ENCODE measurements around the gene MEX3D.
A peak's percentile ranks its signal among the peaks of the same experiment; 100 is the strongest.

The MEX3D gene

DNA sequence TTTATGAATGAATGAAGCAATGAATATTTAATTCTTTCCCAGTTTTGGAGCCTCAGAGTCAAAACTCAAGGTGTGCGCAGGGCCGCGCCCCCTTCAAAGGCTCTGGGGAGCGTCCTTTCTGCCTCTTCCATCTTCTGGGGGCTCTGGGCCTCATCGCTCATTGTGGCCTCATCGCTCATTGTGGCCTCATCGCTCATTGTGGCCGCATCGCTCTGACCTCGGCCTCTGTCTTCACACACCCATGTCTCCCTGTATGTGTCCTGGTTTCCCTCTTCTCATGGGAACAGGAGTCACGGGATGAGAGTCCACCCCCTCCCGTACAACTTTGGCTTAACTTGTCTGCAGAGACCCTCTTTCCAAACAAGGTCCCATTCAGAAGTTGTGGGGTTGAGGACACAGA lies 3.2 kb upstream of the MEX3D start:
- no peak for TF ChIP-seq POLR2A (IDR thresholded peaks at IDR 0.05; ENCODE audit: low read length)
- no peak for TF ChIP-seq GATA1 (IDR thresholded peaks at IDR 0.05; ENCODE audit: low read depth, low read length)
- DNase-seq = no peak

DNA sequence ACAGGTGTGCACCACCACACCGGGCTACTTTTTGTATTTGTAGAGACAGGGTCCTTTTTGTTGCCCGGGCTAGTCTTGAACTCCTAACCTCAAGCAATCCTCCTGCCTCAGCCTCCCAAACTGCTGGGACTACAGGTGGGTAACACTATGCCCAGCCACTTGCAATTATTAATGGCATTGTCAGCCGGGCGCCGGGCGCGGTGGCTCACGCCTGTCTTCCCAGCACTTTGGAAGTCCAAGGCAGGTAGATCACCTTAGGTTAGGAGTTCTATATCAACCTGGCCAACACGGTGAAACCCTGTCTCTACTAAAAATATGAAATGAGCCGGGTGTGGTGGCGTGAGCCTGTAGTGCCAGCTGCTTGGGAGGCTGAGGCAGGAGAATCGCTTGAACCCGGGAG lies 2.7 kb upstream of the MEX3D start:
- DNase-seq = no peak
- TF ChIP-seq GATA1 (IDR thresholded peaks at IDR 0.05; ENCODE audit: low read depth, low read length) (no peak), POLR2A (IDR thresholded peaks at IDR 0.05; ENCODE audit: low read length) (no peak)

DNA sequence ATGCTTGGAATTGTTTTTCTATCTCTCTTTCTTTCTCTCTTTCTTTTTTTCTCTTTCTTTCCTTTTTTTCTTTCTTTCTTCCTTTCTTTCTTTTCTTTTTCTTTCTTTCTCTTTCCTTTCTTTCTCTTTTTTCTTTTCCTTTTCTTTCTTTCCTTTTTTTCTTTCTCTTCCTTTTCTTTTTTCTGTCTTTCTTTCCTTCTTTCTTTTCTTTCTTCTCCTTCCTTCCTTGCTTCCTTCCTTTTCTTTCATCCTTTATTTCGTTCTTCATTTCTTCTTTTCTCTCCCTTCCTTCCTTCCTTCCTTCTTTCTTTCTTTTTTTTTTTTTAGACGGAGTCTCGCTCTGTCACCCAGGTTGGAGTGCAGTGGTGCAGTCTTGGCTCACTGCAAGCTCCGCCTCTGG lies 1.9 kb upstream of the MEX3D start:
- DNase-seq = no peak
- TF ChIP-seq GATA1 (IDR thresholded peaks at IDR 0.05; ENCODE audit: low read depth, low read length) = no peak
- TF ChIP-seq POLR2A (IDR thresholded peaks at IDR 0.05; ENCODE audit: low read length) = no peak

DNA sequence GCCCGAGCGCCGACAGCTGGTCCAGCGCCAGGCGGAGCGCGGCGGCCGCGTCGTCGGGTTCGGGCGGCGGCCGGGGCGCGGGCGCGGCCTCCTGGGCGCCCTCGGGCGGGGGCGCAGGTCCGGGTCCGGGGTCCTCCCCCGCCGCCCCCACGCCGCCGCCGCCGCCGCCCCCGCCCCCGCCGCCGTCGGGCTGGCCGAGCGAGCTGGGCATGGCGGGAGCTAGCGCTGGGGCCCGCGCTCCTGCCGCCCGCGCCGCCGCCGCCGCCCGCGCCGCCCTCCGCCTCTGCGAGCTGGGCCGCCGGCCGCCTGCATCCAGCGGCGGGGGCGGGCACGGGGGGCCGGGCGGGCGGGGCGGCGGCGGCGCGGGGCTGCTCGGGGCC lies 287 bp downstream of the MEX3D start:
- DNase-seq = no peak
- no peak for TF ChIP-seq POLR2A (IDR thresholded peaks at IDR 0.05; ENCODE audit: low read length)
- TF ChIP-seq GATA1 (IDR thresholded peaks at IDR 0.05; ENCODE audit: low read depth, low read length) = no peak

DNA sequence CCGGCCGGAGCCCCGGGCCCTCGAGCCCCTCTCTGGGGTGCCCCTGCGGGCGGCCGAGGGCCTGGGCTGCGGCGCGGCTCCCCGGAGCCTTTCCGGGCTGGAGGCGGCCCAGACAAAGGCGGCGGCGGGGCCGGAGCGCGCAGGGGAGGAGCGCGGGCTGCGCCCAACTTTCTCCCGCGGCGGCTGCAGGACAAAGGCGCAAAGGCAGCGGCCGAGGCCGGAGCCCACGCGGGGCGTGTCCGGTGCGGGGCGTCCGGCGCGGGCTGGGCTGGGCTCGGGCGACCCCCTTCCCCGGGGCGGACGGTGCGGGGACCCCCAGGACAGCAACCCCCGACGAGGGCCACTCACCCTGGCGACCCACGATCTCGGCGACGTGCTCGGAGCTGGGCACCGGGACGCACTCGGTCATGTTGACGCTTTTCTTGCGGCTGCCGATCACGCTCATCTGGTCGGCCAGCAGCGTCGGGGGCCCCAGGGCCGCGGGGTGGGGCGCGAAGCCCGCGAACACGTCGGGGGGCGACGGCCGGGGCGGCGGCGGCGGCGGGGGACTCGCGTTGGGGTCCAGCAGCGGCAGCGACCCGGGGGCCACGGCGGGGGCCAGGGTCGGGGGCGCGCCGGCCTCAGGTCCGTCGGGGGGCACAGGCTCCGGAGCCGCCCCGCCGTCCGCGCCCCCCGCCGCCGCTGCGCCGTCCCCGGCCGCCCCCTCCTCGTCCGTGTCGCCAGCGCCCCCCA lies 843 bp downstream of the MEX3D start:
- DNase-seq = peak in 1 of 2 experiments; percentile 48
- TF ChIP-seq POLR2A (IDR thresholded peaks at IDR 0.05; ENCODE audit: low read length) (no peak), GATA1 (IDR thresholded peaks at IDR 0.05; ENCODE audit: low read depth, low read length) (no peak)

DNA sequence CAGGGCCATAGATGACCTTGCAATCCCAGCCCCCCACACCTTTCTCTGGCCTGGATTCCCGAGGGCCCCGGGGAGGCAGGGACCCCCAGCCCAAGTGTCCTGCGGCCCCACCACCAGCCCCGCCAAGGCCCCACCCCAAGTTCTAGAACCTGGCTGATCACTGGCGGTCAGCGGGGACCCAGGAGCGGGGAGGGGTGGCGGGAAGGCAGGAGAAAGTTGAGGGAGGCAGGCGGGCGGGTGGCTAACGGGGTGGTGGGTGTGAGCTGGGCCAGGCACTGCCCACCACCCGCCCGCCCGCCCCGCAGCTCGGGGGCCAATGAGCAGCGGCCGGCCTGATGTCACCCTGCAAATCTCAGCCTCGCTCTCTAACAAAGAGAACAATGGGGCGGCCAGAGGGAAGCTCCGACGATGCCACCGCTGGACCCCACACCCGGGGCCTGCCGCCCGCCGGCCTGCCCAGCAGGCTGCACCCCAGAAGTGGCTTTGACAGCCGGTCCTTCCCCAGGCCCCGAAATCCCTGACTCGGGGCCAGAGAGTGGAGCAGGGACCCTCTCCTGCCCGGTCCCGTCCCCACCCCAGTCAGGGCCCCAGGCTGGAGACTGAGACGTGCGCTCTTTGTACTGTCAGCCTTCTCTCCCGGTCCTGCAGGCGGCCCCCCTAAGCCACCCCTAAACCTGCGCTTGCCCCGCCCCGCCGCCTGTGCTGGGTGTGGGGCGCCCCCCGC lies 1.6 kb downstream of the MEX3D start:
- no peak for DNase-seq
- TF ChIP-seq GATA1 (IDR thresholded peaks at IDR 0.05; ENCODE audit: low read depth, low read length) (no peak), POLR2A (IDR thresholded peaks at IDR 0.05; ENCODE audit: low read length) (no peak)

DNA sequence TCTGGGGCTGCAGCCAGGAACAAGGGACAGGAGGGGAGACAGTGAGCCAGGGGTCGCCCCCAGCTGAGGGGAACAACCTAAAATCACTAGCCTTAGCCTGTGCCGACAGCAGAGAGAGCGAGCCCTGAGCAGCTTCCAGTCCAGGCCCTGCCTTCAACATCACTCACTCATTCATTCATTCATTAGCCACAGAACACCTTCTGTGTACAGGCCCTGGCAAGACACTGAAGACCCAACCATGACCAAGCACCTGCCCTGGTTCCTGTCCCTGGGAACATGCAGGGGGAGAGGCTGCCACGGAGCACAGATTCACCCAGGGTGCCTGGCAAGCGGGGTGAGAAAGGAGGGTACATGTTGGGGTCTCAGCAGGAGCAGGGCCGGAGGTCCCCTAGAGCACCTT lies 4.9 kb downstream of the MEX3D start:
- DNase-seq = no peak
- TF ChIP-seq POLR2A (IDR thresholded peaks at IDR 0.05; ENCODE audit: low read length) = no peak
- no peak for TF ChIP-seq GATA1 (IDR thresholded peaks at IDR 0.05; ENCODE audit: low read depth, low read length)

DNA sequence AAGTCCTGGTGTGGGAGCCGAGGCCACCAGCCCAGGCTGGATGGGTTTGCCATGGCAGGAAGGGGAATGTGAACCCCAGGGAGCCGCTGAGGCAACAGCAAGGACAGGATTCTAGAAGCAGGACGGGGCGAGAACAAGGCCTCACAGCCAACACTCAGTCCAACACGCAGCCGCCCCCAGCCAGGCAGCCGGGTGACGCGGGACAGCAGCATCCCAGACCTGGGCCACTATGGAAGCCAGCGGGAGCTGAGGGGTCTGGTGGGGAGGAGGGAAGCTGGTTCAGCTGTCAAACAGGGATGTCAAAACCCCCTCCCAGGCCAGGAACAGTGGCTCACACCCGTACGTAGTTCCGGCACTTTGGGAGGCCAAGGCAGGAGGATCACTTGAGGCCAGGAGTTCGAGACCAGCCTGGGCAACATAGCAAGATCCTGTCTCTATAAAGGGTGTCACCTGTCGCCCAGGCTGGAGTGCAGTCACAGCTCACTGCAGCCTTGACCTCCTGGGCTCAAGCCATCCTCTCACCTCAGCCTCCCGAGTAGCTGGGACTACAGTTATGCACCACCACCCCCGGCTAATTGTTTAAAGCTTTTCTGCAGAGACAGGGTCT lies 6.8 kb downstream of the MEX3D start:
- TF ChIP-seq POLR2A (IDR thresholded peaks at IDR 0.05; ENCODE audit: low read length) (no peak), GATA1 (IDR thresholded peaks at IDR 0.05; ENCODE audit: low read depth, low read length) (no peak)
- no peak for DNase-seq

DNA sequence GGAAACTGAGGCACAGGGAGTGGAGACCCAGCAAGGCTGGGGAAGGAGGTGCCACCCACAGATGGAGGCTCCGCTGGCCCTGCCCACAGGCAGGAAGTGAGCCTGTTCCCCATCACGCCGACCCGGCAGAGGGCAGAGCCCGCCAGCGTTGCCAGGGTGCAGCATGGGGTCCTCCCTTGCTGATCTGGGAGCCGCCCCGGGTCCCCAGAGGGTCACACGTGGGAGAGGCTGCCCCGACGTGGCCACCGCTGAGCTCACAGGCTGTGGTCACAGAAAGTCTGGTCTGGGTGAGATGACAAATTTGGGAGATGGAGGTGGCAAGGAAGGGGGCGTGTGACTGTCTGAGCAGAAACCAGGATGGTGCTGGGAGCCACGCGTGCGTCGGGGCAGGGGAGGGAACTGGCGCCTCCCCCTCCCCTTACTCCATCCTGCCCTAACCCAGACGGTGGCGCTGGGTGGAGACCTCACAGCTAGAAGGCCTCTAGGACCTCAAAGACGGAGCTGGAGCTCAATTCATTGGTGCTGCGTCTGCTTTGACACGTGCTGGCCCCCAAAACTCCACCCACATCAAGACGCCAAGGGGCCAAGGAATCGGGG lies 7.7 kb downstream of the MEX3D start:
- no peak for TF ChIP-seq POLR2A (IDR thresholded peaks at IDR 0.05; ENCODE audit: low read length)
- TF ChIP-seq GATA1 (IDR thresholded peaks at IDR 0.05; ENCODE audit: low read depth, low read length) = no peak
- no peak for DNase-seq

DNA sequence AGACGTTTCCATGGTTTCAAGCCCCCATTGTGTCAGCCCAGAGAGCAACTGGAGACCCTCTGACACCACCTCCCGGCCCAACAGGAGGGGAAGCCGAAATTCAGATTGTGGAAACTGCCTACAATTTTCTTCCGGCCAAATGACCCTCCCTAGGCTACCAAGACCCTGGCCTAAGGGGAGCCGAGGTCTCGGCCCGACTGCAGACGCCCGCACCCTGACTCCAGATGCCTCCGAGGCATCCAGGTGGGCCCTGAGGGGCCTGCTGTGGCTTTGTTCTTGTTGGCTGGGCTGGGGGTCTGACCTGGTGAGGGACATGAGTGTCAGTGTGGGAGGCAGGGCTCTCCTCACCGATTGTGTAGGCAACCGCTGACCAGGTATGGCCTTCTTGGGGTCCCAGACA lies 9.6 kb downstream of the MEX3D start:
- no peak for TF ChIP-seq GATA1 (IDR thresholded peaks at IDR 0.05; ENCODE audit: low read depth, low read length)
- TF ChIP-seq POLR2A (IDR thresholded peaks at IDR 0.05; ENCODE audit: low read length) = no peak
- DNase-seq = no peak

DNA sequence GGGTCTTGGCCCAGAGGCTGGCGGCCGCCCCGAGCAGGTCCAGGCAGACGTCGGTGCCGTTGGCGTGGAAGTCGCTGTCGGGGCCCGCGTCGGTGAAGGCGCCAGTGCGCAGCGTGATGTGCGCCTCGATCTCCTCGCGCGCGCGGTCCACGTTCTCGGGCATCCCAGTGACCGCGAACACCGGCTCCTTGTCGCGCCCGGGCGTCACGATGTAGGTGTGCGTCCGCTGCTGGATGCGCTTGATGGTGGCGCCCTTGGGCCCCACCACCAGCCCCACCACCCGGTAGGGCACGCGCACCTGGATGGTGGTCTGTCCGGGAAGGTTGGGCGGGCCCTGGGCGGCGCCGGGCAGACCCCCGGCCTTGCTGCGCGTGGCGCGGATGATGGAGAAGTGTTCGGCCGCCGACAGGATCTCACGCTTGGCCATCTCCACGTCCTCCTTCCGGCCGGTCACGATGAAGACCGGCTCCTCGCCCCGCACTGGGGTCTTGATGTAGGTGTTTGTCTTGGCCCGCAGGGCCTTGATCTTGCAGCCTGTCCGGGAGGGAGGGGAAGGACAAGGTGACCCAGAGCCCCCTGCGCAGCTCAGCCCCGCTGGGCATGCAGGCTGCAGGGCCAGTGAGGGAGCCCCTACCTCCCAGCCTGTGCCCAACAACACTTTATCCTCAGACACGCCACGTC lies 11.6 kb downstream of the MEX3D start:
- DNase-seq = no peak
- TF ChIP-seq POLR2A (IDR thresholded peaks at IDR 0.05; ENCODE audit: low read length) (no peak), GATA1 (IDR thresholded peaks at IDR 0.05; ENCODE audit: low read depth, low read length) (no peak)

DNA sequence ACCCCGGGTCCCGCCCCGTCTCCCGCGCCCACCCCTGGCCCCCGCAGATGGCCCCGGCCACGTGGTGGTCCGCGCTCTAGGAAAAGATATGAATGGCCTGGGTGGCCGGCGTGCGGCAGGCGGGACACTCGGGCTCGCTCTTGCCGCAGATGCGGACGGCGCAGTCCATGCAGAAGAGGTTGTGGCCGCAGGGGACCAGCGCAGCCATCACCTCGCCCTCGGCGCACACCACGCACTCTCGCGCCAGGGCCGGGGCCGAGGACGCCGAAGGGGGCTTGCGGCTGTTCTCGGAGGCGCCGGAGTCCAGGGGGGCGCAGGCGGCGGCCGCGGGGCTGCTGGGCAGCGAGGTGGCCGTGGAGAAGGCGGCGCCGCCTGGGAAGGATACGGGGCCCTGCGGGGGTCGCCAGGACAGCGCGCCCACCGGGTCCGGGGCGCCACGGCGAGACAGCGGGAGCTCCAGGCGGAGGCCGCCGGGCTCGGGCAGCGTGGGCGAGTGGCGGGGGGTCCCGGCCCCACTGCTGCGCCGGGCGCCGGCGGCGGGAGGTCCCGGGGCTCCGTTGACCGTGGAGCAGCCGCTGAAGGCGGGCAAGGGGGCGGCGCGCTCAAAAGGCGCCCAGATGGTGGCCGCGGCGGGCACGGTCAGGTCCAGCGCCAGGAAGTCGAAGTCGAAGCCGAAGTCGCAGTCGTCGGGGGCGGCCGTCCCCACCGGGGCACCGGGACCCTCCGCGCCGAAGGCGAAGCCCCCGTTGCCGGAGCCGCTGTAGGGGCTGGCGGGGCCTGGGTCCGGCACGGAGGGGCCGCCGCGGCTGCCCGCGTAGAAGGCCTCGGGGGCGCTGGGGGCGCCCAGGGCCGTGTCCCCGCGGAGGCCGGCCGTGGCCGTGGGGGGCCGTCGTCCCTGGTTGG lies 12.4 kb downstream of the MEX3D start:
- DNase-seq = no peak
- no peak for TF ChIP-seq POLR2A (IDR thresholded peaks at IDR 0.05; ENCODE audit: low read length)
- TF ChIP-seq GATA1 (IDR thresholded peaks at IDR 0.05; ENCODE audit: low read depth, low read length) = no peak

DNA sequence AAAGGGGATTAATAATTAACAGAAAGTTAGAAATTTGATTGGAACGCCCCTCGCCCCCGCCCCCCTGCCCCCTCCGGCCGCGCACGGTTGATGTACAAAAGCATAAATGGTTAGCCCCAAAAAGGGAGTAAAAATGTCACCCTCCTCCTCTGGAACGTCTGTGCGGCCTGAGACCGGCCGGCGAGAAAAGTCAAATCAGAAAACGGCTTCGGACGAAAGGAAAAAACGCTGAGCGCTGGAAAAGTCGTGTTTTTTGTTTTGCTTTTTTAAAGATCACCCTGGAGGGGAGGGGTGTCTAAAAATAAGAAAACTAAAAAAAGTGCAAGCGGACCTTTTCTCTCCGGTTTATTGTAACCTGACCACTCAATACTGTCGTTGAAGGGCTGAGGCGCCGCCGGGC lies 13.2 kb downstream of the MEX3D start:
- TF ChIP-seq POLR2A (IDR thresholded peaks at IDR 0.05; ENCODE audit: low read length) (no peak), GATA1 (IDR thresholded peaks at IDR 0.05; ENCODE audit: low read depth, low read length) (no peak)

More for the DNA sequence above, 13.2 kb downstream of the MEX3D start:
- DNase-seq = no peak

All from erythroblast (primary cell).